ENCODE measurements around the gene TMEM63B.
A peak's percentile ranks its signal among the peaks of the same experiment; 100 is the strongest.

TMEM63B gene

DNA sequence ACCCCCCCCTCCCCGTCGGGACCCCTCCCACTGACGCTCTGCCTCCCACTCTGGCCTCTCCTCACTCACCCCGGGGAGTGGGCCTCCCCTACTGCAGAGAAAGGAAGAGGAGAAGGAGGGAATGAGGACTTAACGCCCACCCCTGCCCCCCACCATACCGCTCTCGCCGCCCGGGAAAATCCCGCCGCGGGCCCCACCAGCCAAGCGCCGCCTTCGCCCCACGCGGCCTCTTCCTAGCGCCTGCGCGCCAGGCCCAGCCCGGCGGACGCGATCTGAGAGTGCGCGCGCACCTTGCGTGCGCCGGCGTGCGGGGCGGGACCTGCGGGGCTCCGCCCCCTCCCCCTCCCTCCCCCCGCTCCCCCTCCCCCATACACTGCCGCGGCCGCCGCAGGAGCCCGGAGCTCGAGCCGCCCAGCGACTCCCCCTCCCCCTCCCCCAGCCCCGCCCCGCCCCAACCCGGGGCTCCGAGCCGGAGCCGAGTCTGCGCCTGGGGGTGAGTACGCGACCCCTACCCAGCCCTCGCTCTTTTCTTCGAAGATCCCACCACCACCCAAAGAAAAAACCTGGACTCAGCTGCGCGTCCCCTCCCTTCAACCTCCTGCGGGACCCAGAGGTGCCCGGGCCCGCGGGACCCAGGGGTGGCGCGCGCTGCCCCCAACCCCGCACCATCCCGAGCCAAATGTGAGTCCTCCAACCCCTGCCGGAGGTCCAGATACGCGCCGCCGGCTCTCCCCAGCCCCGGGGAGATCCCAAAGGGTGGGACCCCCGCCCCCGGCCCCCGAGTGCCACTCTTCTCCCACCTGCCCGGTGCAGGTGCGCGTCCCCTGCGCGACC, at the start of gene TMEM63B, which contains the start of gene MRPL14:
TMEM63B (plus strand) TSS at position 369 of the 834 bp plus-strand sequence. CDS start 7,031 bp downstream, outside the sequence.
MRPL14 (minus strand) TSS at position 267 of the 834 bp plus-strand sequence. CDS start 10,841 bp downstream, outside the sequence.
- POLR2A ChIA-PET: interaction anchor here (1.4 kb wide), 1 partner anchor 119 kb away, joined by 4 read pairs; the partner anchor contains the start of gene HSP90AB1
- no peak for TF ChIP-seq TARDBP (IDR thresholded peaks at IDR 0.05)
- TF ChIP-seq L3MBTL2 (conservative IDR thresholded peaks at IDR 0.05): 0 out of 2 replicates have a peak, but pooled peaks have one; percentile 43
- TF ChIP-seq SP1 (IDR thresholded peaks at IDR 0.05): no peak
- no peak for TF ChIP-seq FOXK2 (IDR thresholded peaks at IDR 0.05)
- CTCF ChIA-PET: no interaction called here
- peak; percentile 98 for DNase-seq (ENCODE audit: extremely low spot score)

- POLR2A ChIA-PET: interaction anchor here (1.0 to 1.5 kb wide), 2 partner anchors 306 to 308 kb away, joined by 3 to 6 read pairs; partner anchors contain the start of gene VEGFA
- DNase-seq (ENCODE audit: extremely low spot score): no peak
- TF ChIP-seq, protein P1, sequence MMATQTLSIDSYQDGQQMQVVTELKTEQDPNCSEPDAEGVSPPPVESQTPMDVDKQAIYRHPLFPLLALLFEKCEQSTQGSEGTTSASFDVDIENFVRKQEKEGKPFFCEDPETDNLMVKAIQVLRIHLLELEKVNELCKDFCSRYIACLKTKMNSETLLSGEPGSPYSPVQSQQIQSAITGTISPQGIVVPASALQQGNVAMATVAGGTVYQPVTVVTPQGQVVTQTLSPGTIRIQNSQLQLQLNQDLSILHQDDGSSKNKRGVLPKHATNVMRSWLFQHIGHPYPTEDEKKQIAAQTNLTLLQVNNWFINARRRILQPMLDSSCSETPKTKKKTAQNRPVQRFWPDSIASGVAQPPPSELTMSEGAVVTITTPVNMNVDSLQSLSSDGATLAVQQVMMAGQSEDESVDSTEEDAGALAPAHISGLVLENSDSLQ (IDR thresholded peaks at IDR 0.05): no peak
- TF ChIP-seq FOXA1 (IDR thresholded peaks at IDR 0.05) (no peak), TARDBP (IDR thresholded peaks at IDR 0.05) (no peak), BHLHE40 (IDR thresholded peaks at IDR 0.05; ENCODE audit: borderline replicate concordance) (no peak), HDGF (IDR thresholded peaks at IDR 0.05; ENCODE audit: borderline replicate concordance) (no peak), SP1 (IDR thresholded peaks at IDR 0.05) (no peak), ARNT (IDR thresholded peaks at IDR 0.05) (no peak), SUZ12 (IDR thresholded peaks at IDR 0.05) (no peak), ZNF384 (IDR thresholded peaks at IDR 0.05) (no peak), ELF4 (IDR thresholded peaks at IDR 0.05) (no peak)
- CTCF ChIA-PET: interaction anchor here (0.5 to 2.6 kb wide), 15 partner anchors 18 to 470 kb away, joined by 3 to 22 read pairs (median 3); partner anchors contain the start of gene VEGFA
Observed at GRCh38 chr6:44078219-44078826, 49.0 kb upstream of the TMEM63B start.

DNA sequence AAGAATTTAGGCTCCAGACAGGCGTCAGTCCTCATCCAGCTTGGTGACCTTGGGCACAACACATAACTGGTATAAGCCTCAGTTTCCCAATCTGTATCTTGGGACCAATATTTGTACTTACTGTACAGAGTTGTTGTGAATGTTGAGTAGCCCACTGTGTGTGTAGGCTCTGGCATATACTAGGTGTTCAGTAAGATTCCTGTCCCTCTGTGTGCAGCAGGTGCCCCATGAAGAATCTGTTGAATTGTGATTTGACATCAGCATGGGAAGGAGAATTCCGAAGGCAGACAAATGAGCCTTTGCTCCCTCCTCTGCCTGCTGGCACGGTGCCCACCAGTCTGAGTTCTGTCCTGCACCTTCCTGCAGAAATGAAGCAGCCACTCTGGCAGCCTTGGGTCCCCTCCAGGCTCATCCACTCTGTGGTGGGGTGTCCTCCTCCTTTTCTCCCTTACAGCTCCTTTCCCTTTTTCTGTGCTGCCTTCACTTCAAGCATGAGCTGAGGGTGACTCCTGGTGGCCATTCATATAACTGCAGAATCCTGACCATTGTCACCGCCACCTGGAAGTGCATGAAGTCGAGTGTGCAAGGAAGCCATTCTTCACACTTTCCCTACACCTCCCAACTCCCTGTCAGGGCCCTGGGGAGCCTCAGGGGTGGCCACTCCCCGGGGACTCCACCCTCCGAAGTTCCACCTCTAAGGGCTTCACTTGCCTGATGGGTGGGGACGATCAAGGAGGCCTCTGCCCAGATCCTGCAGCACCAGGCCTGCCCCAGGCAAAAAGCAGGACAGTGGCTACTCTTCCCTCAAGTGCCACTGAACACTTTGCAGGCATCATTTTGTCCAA, 48.3 kb upstream of the TMEM63B start:
- POLR2A ChIA-PET: interaction anchor here (0.6 to 1.5 kb wide), 3 partner anchors 307 to 809 kb away, joined by 3 to 6 read pairs (median 3); partner anchors contain the start of gene VEGFA

GRCh38 chr6:44079672-44080071, 47.7 kb upstream of the TMEM63B start:
- TF ChIP-seq ZNF384 (IDR thresholded peaks at IDR 0.05): no peak
- no peak for DNase-seq (ENCODE audit: extremely low spot score)
- CTCF ChIA-PET: interaction anchor here (0.6 to 2.6 kb wide), 12 partner anchors 17 to 504 kb away, joined by 3 to 22 read pairs (median 3); partner anchors contain the start of genes POLH, VEGFA and XPO5
- POLR2A ChIA-PET: interaction anchor here (0.6 to 1.5 kb wide), 3 partner anchors 307 to 810 kb away, joined by 3 to 6 read pairs (median 3); partner anchors contain the start of gene VEGFA

More for the DNA sequence above, 48.3 kb upstream of the TMEM63B start:
- no peak for TF ChIP-seq BHLHE40 (IDR thresholded peaks at IDR 0.05; ENCODE audit: borderline replicate concordance)
- no peak for TF ChIP-seq SUZ12 (IDR thresholded peaks at IDR 0.05)
- TF ChIP-seq ELF4 (IDR thresholded peaks at IDR 0.05): no peak
- TF ChIP-seq HDGF (IDR thresholded peaks at IDR 0.05; ENCODE audit: borderline replicate concordance): no peak
- TF ChIP-seq FOXA1 (IDR thresholded peaks at IDR 0.05): no peak
- no peak for TF ChIP-seq LEF1 (IDR thresholded peaks at IDR 0.05; ENCODE audit: borderline replicate concordance)
- TF ChIP-seq NFRKB (IDR thresholded peaks at IDR 0.05): no peak
- TF ChIP-seq, protein P1 (IDR thresholded peaks at IDR 0.05): no peak
- TF ChIP-seq ZNF384 (IDR thresholded peaks at IDR 0.05): no peak
- TF ChIP-seq FOXM1 (IDR thresholded peaks at IDR 0.05; ENCODE audit: borderline replicate concordance): no peak
- no peak for TF ChIP-seq CTBP1 (IDR thresholded peaks at IDR 0.05; ENCODE audit: borderline replicate concordance)
- TF ChIP-seq TARDBP (IDR thresholded peaks at IDR 0.05): no peak
- TF ChIP-seq L3MBTL2 (conservative IDR thresholded peaks at IDR 0.05): no peak
- CTCF ChIA-PET: interaction anchor here (0.5 to 2.6 kb wide), 15 partner anchors 18 to 470 kb away, joined by 3 to 22 read pairs (median 3); partner anchors contain the start of gene VEGFA
- peak; percentile 72 for DNase-seq (ENCODE audit: extremely low spot score)

- TF ChIP-seq, protein P1 (IDR thresholded peaks at IDR 0.05): no peak
- TF ChIP-seq FOXK2 (IDR thresholded peaks at IDR 0.05) (no peak), ZNF384 (IDR thresholded peaks at IDR 0.05) (no peak), ARNT (IDR thresholded peaks at IDR 0.05) (no peak), FOXA1 (IDR thresholded peaks at IDR 0.05) (no peak)
- POLR2A ChIA-PET: no interaction called here
- CTCF ChIA-PET: no interaction called here
- no peak for DNase-seq (ENCODE audit: extremely low spot score)
Observed at GRCh38 chr6:44080561-44081521, 46.5 kb upstream of the TMEM63B start.
